ENCODE results near the gene THAP9. TPM values are rescaled to one million over a fixed set of nuclear protein-coding genes. Genes with fewer than 3 reads are reported as not detected.

Gene THAP9
- total RNA-seq, 2 experiments from 2014 or later, result 10.5 to 16.4 TPM

- BruUV-seq (replicated peaks), result no TSS peak
- CTCF ChIA-PET (ENCODE audit: unreplicated experiment), result interaction anchor here (0.9 to 2.1 kb wide), 3 partner anchors 112 to 135 kb away, joined by 3 to 9 read pairs (median 3); partner anchors contain the start of gene COPS4
Observed at GRCh38 chr4:82899374-82900065, 1.0 kb upstream of the THAP9 start.

GRCh38 chr4:82900066-82900410 is 497 bp upstream of the THAP9 start:
- Histone ChIP-seq H3K4me3 (ENCODE audit: low read depth, low read length, poor library complexity, severe bottlenecking) (peak overlapping the region; percentile 85), H3K79me2 (ENCODE audit: insufficient read depth, low read depth, low read length) (peaks cover 81% of the 10 kb centered on the region), H3K4me2 (ENCODE audit: low read length) (peak overlapping the region; percentile 97), H2AFZ (ENCODE audit: low read length) (peak overlapping the region; percentile 44; the same call in 1 of the 2 replicates), H3K9me3 (ENCODE audit: low read length) (no peaks in the 10 kb centered on the region), H3K4me1 (ENCODE audit: insufficient read depth, low read length, poor library complexity, severe bottlenecking) (peaks cover 37% of the 10 kb centered on the region), H3K36me3 (ENCODE audit: insufficient read depth, low read length) (peaks cover 45% of the 10 kb centered on the region), H3K27ac (ENCODE audit: low read depth, low read length, poor library complexity, severe bottlenecking) (peak overlapping the region; percentile 87), H4K20me1 (ENCODE audit: insufficient read depth, low read length) (peaks cover 28% of the 10 kb centered on the region), H3K9me2 (ENCODE audit: insufficient read depth, low read length) (no peaks in the 10 kb centered on the region)
- DNase-seq (ENCODE audit: low spot score), result peak; percentile 74
- no peak for TF ChIP-seq EZH2phosphoT487 (IDR thresholded peaks at IDR 0.05; ENCODE audit: borderline replicate concordance, low read depth, low read length)
- no peak for TF ChIP-seq CTCF (conservative IDR thresholded peaks at IDR 0.05; ENCODE audit: low read length)
- intact Hi-C loops (cut with micrococcal nuclease; ENCODE audit: unreplicated experiment), result loop anchor here (1.0 to 2.0 kb wide), 5 partner anchors 9 to 525 kb away; partner anchors contain the start of genes COPS4, LIN54 and SEC31A
- TSS peak; percentile 69 for BruUV-seq (replicated peaks)
- ChIA-PET CTCF (ENCODE audit: unreplicated experiment) (interaction anchor here (0.9 to 2.1 kb wide), 3 partner anchors 112 to 135 kb away, joined by 3 to 9 read pairs (median 3); partner anchors contain the start of gene COPS4), POLR2A (interaction anchor here (0.6 to 2.9 kb wide), 20 partner anchors 8 to 538 kb away, joined by 3 to 41 read pairs (median 6); partner anchors contain the start of genes COPS4, LIN54 and PLAC8)

More at GRCh38 chr4:82899374-82900065, 1.0 kb upstream of the THAP9 start:
- TF ChIP-seq EZH2phosphoT487 (IDR thresholded peaks at IDR 0.05; ENCODE audit: borderline replicate concordance, low read depth, low read length), result no peak
- TF ChIP-seq CTCF (conservative IDR thresholded peaks at IDR 0.05; ENCODE audit: low read length), result no peak
- H4K20me1 ChIP-seq (ENCODE audit: insufficient read depth, low read length), result peaks cover 28% of the 10 kb centered on the region
- H3K9me2 ChIP-seq (ENCODE audit: insufficient read depth, low read length), result no peaks in the 10 kb centered on the region
- no peaks in the 10 kb centered on the region for H3K9me3 ChIP-seq (ENCODE audit: low read length)
- POLR2A ChIA-PET, result interaction anchor here (0.7 to 2.9 kb wide), 19 partner anchors 7 to 538 kb away, joined by 3 to 41 read pairs (median 6); partner anchors contain the start of genes COPS4 and LIN54
- H3K4me1 ChIP-seq (ENCODE audit: insufficient read depth, low read length, poor library complexity, severe bottlenecking), result peaks cover 32% of the 10 kb centered on the region
- intact Hi-C loops (cut with micrococcal nuclease; ENCODE audit: unreplicated experiment), result loop anchor here (1.0 to 2.0 kb wide), 5 partner anchors 8 to 525 kb away; partner anchors contain the start of genes COPS4, LIN54 and SEC31A
- H2AFZ ChIP-seq (ENCODE audit: low read length), result peak overlapping the region; percentile 44; the same call in 1 of the 2 replicates
- peaks cover 81% of the 10 kb centered on the region for H3K79me2 ChIP-seq (ENCODE audit: insufficient read depth, low read depth, low read length)
- H3K36me3 ChIP-seq (ENCODE audit: insufficient read depth, low read length), result peaks cover 50% of the 10 kb centered on the region
- H3K4me2 ChIP-seq (ENCODE audit: low read length), result peak overlapping the region; percentile 97
- H3K27ac ChIP-seq (ENCODE audit: low read depth, low read length, poor library complexity, severe bottlenecking), result peak overlapping the region; percentile 87
- DNase-seq (ENCODE audit: low spot score), result peak; percentile 33
- H3K4me3 ChIP-seq (ENCODE audit: low read depth, low read length, poor library complexity, severe bottlenecking), result peak overlapping the region; percentile 85
